ENCODE results near the gene TNFAIP8L2. TPM values are rescaled to one million over a fixed set of nuclear protein-coding genes. Genes with fewer than 3 reads are reported as not detected.
"Not testable (repeated sequence)": the region's sequence is repeated elsewhere in the genome, so short reads cannot be mapped to it uniquely, and the experiment has no call there.

The TNFAIP8L2 gene
- total RNA-seq, 2 experiments from 2014 or later = 18.5 to 20.0 TPM

GRCh38 chr1:151166505-151166956, 10.1 kb downstream of the TNFAIP8L2 start:
- ATAC-seq = peak; percentile 9

GRCh38 chr1:151167116-151167515, 10.7 kb downstream of the TNFAIP8L2 start:
- peaks cover 31% of the 10 kb centered on the region for H3K4me1 Mint-ChIP-seq (ENCODE audit: low read depth)
- no peaks in the 10 kb centered on the region for H3K27me3 Mint-ChIP-seq (ENCODE audit: low read depth)
- ChIA-PET POLR2A (interaction anchor here (0.8 to 2.3 kb wide), 3 partner anchors 10 to 25 kb away, joined by 3 to 24 read pairs (median 7); partner anchors contain the start of genes TNFAIP8L2 and VPS72), CTCF (interaction anchor here (1.8 to 2.2 kb wide), 2 partner anchors 10 to 174 kb away, joined by 6 to 7 read pairs; partner anchors contain the start of gene TNFAIP8L2)
- H3K4me3 Mint-ChIP-seq = peak overlapping the region; percentile 92
- H3K36me3 Mint-ChIP-seq (ENCODE audit: low read depth) = peaks cover 43% of the 10 kb centered on the region
- H3K9me3 Mint-ChIP-seq (ENCODE audit: insufficient read depth) = no peaks in the 10 kb centered on the region
- ATAC-seq (no peak), DNase-seq (no peak)
- H3K27ac Mint-ChIP-seq = peak overlapping the region; percentile 94

More at GRCh38 chr1:151166505-151166956, 10.1 kb downstream of the TNFAIP8L2 start:
- ChIA-PET CTCF (interaction anchor here (1.0 to 2.2 kb wide), 3 partner anchors 10 to 174 kb away, joined by 4 to 7 read pairs (median 6); partner anchors contain the start of gene TNFAIP8L2), POLR2A (interaction anchor here (0.5 to 2.3 kb wide), 7 partner anchors 10 to 115 kb away, joined by 3 to 24 read pairs (median 3); partner anchors contain the start of genes CDC42SE1, TNFAIP8L2 and VPS72)
- H3K27me3 Mint-ChIP-seq (ENCODE audit: low read depth) = no peaks in the 10 kb centered on the region
- no peak for DNase-seq
- H3K4me3 Mint-ChIP-seq = peak overlapping the region; percentile 92
- peak overlapping the region; percentile 94 for H3K27ac Mint-ChIP-seq
- peaks cover 49% of the 10 kb centered on the region for H3K36me3 Mint-ChIP-seq (ENCODE audit: low read depth)
- peaks cover 37% of the 10 kb centered on the region for H3K4me1 Mint-ChIP-seq (ENCODE audit: low read depth)
- no peaks in the 10 kb centered on the region for H3K9me3 Mint-ChIP-seq (ENCODE audit: insufficient read depth)

GRCh38 chr1:151171190-151171589, 14.7 kb downstream of the TNFAIP8L2 start:
- no peak for ATAC-seq
- ChIA-PET CTCF (interaction anchor here (0.7 to 1.6 kb wide), 3 partner anchors 17 to 72 kb away, joined by 3 to 6 read pairs (median 3); no protein-coding TSS in a partner anchor), POLR2A (interaction anchor here (0.9 to 2.8 kb wide), 2 partner anchors 14 to 18 kb away, joined by 4 to 13 read pairs; partner anchors contain the start of gene VPS72)
- H3K36me3 Mint-ChIP-seq (ENCODE audit: low read depth) = peaks cover 37% of the 10 kb centered on the region
- H3K27me3 Mint-ChIP-seq (ENCODE audit: low read depth) = no peaks in the 10 kb centered on the region
- no peak overlapping the region for H3K4me3 Mint-ChIP-seq
- H3K27ac Mint-ChIP-seq = no peak overlapping the region
- no peak for DNase-seq
- no peaks in the 10 kb centered on the region for H3K9me3 Mint-ChIP-seq (ENCODE audit: insufficient read depth)
- H3K4me1 Mint-ChIP-seq (ENCODE audit: low read depth) = peaks cover 13% of the 10 kb centered on the region

GRCh38 chr1:151175041-151175741, 18.7 kb downstream of the TNFAIP8L2 start:
- Mint-ChIP-seq H3K9me3 (ENCODE audit: insufficient read depth) (no peaks in the 10 kb centered on the region), H3K4me1 (ENCODE audit: low read depth) (no peaks in the 10 kb centered on the region), H3K36me3 (ENCODE audit: low read depth) (peaks cover 38% of the 10 kb centered on the region), H3K27me3 (ENCODE audit: low read depth) (no peaks in the 10 kb centered on the region), H3K4me3 (no peak overlapping the region), H3K27ac (no peak overlapping the region)
- CTCF ChIA-PET = interaction anchor here (0.9 to 4.0 kb wide), 6 partner anchors 13 to 151 kb away, joined by 3 to 18 read pairs (median 4); partner anchors contain the start of genes PSMD4, TNFAIP8L2 and VPS72
- ATAC-seq = no peak
- POLR2A ChIA-PET = interaction anchor here (0.6 to 1.3 kb wide), 4 partner anchors 15 to 175 kb away, joined by 3 to 4 read pairs (median 4); partner anchors contain the start of gene VPS72
- DNase-seq = no peak

GRCh38 chr1:151175863-151176262, 19.4 kb downstream of the TNFAIP8L2 start, which contains the start of gene TMOD4:
Gene TMOD4 (minus strand): TSS chr1:151175981. CDS start chr1:151174875, 1,106 bp downstream.
- Mint-ChIP-seq H3K4me3 (no peak within 1 kb of the TSS), H3K27ac (no peak within 1 kb of the TSS), H3K36me3 (ENCODE audit: low read depth) (peaks cover 40% of the 10 kb centered on the region), H3K9me3 (ENCODE audit: insufficient read depth) (no peaks in the 10 kb centered on the region), H3K4me1 (ENCODE audit: low read depth) (no peaks in the 10 kb centered on the region), H3K27me3 (ENCODE audit: low read depth) (no peaks in the 10 kb centered on the region)
- ATAC-seq (peak; percentile 78), DNase-seq (no peak)
- POLR2A ChIA-PET = interaction anchor here (0.6 to 1.3 kb wide), 2 partner anchors 14 to 99 kb away, joined by 3 to 4 read pairs; partner anchors contain the start of gene VPS72
- CTCF ChIA-PET = interaction anchor here (0.9 to 4.0 kb wide), 6 partner anchors 13 to 152 kb away, joined by 3 to 18 read pairs (median 4); partner anchors contain the start of genes PSMD4, TNFAIP8L2 and VPS72

GRCh38 chr1:151176514-151177045, 20.1 kb downstream of the TNFAIP8L2 start:
- Mint-ChIP-seq H3K9me3 (ENCODE audit: insufficient read depth) (no peaks in the 10 kb centered on the region), H3K4me3 (no peak overlapping the region), H3K27ac (no peak overlapping the region), H3K4me1 (ENCODE audit: low read depth) (no peaks in the 10 kb centered on the region), H3K27me3 (ENCODE audit: low read depth) (no peaks in the 10 kb centered on the region), H3K36me3 (ENCODE audit: low read depth) (peaks cover 44% of the 10 kb centered on the region)
- ChIA-PET CTCF (interaction anchor here (0.9 to 4.0 kb wide), 6 partner anchors 12 to 78 kb away, joined by 4 to 18 read pairs (median 4); partner anchors contain the start of genes PSMD4 and VPS72), POLR2A (interaction anchor here (1.3 kb wide), 1 partner anchor 13 kb away, joined by 4 read pairs; the partner anchor contains the start of gene VPS72)
- DNase-seq (no peak), ATAC-seq (no peak)

- no peaks in the 10 kb centered on the region for H3K27me3 Mint-ChIP-seq (ENCODE audit: low read depth)
- no peak for DNase-seq
- POLR2A ChIA-PET = no interaction called here
- peaks cover 15% of the 10 kb centered on the region for H3K4me1 Mint-ChIP-seq (ENCODE audit: low read depth)
- no peak overlapping the region for H3K4me3 Mint-ChIP-seq
- ATAC-seq = no peak
- CTCF ChIA-PET = interaction anchor here (0.8 kb wide), 1 partner anchor 68 kb away, joined by 3 read pairs; no protein-coding TSS in a partner anchor
- H3K9me3 Mint-ChIP-seq (ENCODE audit: insufficient read depth) = no peaks in the 10 kb centered on the region
- H3K36me3 Mint-ChIP-seq (ENCODE audit: low read depth) = peaks cover 45% of the 10 kb centered on the region
- H3K27ac Mint-ChIP-seq = no peak overlapping the region
These were observed 27.8 kb downstream of the TNFAIP8L2 start for GRCh38 chr1:151184211-151184610.

GRCh38 chr1:151187205-151187604, 30.8 kb downstream of the TNFAIP8L2 start:
- H3K4me1 Mint-ChIP-seq (ENCODE audit: low read depth) = peaks cover 28% of the 10 kb centered on the region
- ATAC-seq (no peak), DNase-seq (no peak)
- POLR2A ChIA-PET = no interaction called here
- CTCF ChIA-PET = interaction anchor here (1.0 to 3.0 kb wide), 2 partner anchors 11 to 88 kb away, joined by 3 to 18 read pairs; partner anchors contain the start of gene TMOD4
- peaks cover 33% of the 10 kb centered on the region for H3K36me3 Mint-ChIP-seq (ENCODE audit: low read depth)
- H3K27ac Mint-ChIP-seq = no peak overlapping the region
- H3K4me3 Mint-ChIP-seq = no peak overlapping the region
- no peaks in the 10 kb centered on the region for H3K9me3 Mint-ChIP-seq (ENCODE audit: insufficient read depth)
- no peaks in the 10 kb centered on the region for H3K27me3 Mint-ChIP-seq (ENCODE audit: low read depth)

- ATAC-seq; H3K27me3 Mint-ChIP-seq (ENCODE audit: low read depth); H3K9me3 Mint-ChIP-seq (ENCODE audit: insufficient read depth); DNase-seq: not testable (repeated sequence)
- H3K4me3 Mint-ChIP-seq = peak overlapping the region; percentile 100
- H3K36me3 Mint-ChIP-seq (ENCODE audit: low read depth) = peaks cover 22% of the 10 kb centered on the region
- ChIA-PET POLR2A (interaction anchor here (1.3 to 2.0 kb wide), 3 partner anchors 10 to 29 kb away, joined by 5 to 13 read pairs (median 10); partner anchors contain the start of gene PIP5K1A), CTCF (interaction anchor here (0.8 to 3.2 kb wide), 5 partner anchors 13 to 152 kb away, joined by 3 to 18 read pairs (median 7); partner anchors contain the start of genes TMOD4 and TNFAIP8L2)
- peaks cover 28% of the 10 kb centered on the region for H3K4me1 Mint-ChIP-seq (ENCODE audit: low read depth)
- H3K27ac Mint-ChIP-seq = peak overlapping the region; percentile 99
These were observed 32.2 kb downstream of the TNFAIP8L2 start for GRCh38 chr1:151188667-151189066.

GRCh38 chr1:151189637-151190445, 33.4 kb downstream of the TNFAIP8L2 start, which contains the start of gene VPS72:
Gene VPS72 (minus strand): TSS chr1:151190197. CDS start chr1:151190121, 76 bp downstream.
- DNase-seq (peak; percentile 92), ATAC-seq (peak; percentile 96)
- ChIA-PET POLR2A (interaction anchor here (0.6 to 2.2 kb wide), 29 partner anchors 9 to 213 kb away, joined by 3 to 13 read pairs (median 4); partner anchors contain the start of genes LYSMD1, PIP5K1A, PSMB4 and RFX5), CTCF (interaction anchor here (0.6 to 3.2 kb wide), 10 partner anchors 9 to 151 kb away, joined by 3 to 18 read pairs (median 5); partner anchors contain the start of genes TMOD4, TNFAIP8L2 and ZNF687)
- H3K9me3 Mint-ChIP-seq (ENCODE audit: insufficient read depth) = no peaks in the 10 kb centered on the region
- H3K36me3 Mint-ChIP-seq (ENCODE audit: low read depth) = peaks cover 15% of the 10 kb centered on the region
- H3K27me3 Mint-ChIP-seq (ENCODE audit: low read depth) = peaks cover 3% of the 10 kb centered on the region
- H3K4me1 Mint-ChIP-seq (ENCODE audit: low read depth) = peaks cover 28% of the 10 kb centered on the region
- H3K4me3 Mint-ChIP-seq = peak within 1 kb of the TSS; percentile 100
- H3K27ac Mint-ChIP-seq = peak within 1 kb of the TSS; percentile 99
